ENCODE data around the gene RBM28. TPM values are rescaled to one million over a fixed set of nuclear protein-coding genes. Genes with fewer than 3 reads are reported as not detected.
A peak's percentile ranks its signal among the peaks of the same experiment; 100 is the strongest.

The RBM28 gene
- total and polyA plus RNA-seq, 10 of the 15 experiments (the other 5 are each of a cell fraction or from before 2014, with no cell fraction given) = 14.3 to 50.4 (median 32.8) TPM

DNA sequence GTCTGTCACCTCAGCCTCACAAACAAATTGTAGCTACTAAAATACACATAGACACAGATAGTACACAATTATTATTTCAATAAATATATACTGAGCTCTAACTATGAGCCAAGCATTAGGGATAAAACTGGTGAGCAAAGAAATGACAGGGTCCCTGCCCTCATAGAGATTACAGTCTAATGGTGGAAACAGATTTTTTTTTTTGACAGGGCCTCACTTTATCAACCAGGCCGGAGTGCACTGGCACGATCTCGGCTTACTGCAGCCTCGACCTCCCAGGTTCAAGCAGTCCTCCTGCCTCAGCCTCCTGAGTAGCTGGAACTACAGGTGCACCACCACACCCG, 695 bp upstream of the RBM28 start (continued):
- TF ChIP-seq SIX5 (IDR thresholded peaks at IDR 0.05; ENCODE audit: low read depth, low read length, severe bottlenecking) (no peak), CTCF (IDR thresholded peaks at IDR 0.05 in 2 of 3, conservative IDR thresholded peaks at IDR 0.05 in 1 of 3; ENCODE audit: control insufficient read depth in 2 of 3, extremely low read depth in 1 of 3, insufficient read depth in 1 of 3, low read depth in 3 of 3, low read length in 3 of 3) (no peak), SUZ12 (IDR thresholded peaks at IDR 0.05; ENCODE audit: unreplicated experiment) (no peak)

GRCh38 chr7:128341733-128342132, 2.0 kb downstream of the RBM28 start:
- in situ Hi-C loops (cut with MboI) (no loop called here), intact Hi-C loops (cut with micrococcal nuclease; ENCODE audit: unreplicated experiment) (no loop called here)
- RAD21 ChIA-PET (ENCODE audit: unreplicated experiment) = no interaction called here
- Histone ChIP-seq H3K79me2 (ENCODE audit: control insufficient read depth, insufficient read depth, low read length) (peaks cover 28% of the 10 kb centered on the region), H3K9ac (ENCODE audit: control insufficient read depth, insufficient read depth, low read length) (no peak overlapping the region), H3K27me3 (replicated peaks in 1 of 2; ENCODE audit: control insufficient read depth in 2 of 2, insufficient read depth in 2 of 2, low read length in 1 of 2) (no peaks in the 10 kb centered on the region), H3K4me2 (ENCODE audit: control insufficient read depth, insufficient read depth) (peak overlapping the region; percentile 99), H3K4me3 (peak overlapping the region; percentile 81; the same call in 1 of the 2 replicates), H3K27ac (ENCODE audit: control insufficient read depth, insufficient read depth) (no peak overlapping the region), H2AFZ (ENCODE audit: control insufficient read depth, low read depth, low read length) (no peak overlapping the region), H3K9me3 (replicated peaks; ENCODE audit: control insufficient read depth, insufficient read depth, low read length) (no peaks in the 10 kb centered on the region), H4K20me1 (ENCODE audit: control insufficient read depth, insufficient read depth) (no peaks in the 10 kb centered on the region), H3K4me1 (ENCODE audit: control insufficient read depth, insufficient read depth, low read length) (peaks cover 9% of the 10 kb centered on the region), H3K36me3 (ENCODE audit: control insufficient read depth in 2 of 2, insufficient read depth in 2 of 2, low read length in 1 of 2) (peaks cover 0 to 8% of the 10 kb centered on the region in 2 experiments; a peak in 1 of 4 replicates)
- no peak for DNase-seq (ENCODE audit: low read depth, low spot score)
- SMC1A ChIA-PET (ENCODE audit: uncharacterized antibody, unreplicated experiment) = interaction anchor here (1.0 kb wide), 1 partner anchor 85 kb away, joined by 4 read pairs; no protein-coding TSS in a partner anchor
- no TSS peak for BruUV-seq (replicated peaks)
- POLR2A ChIA-PET = no interaction called here
- WGBS (ENCODE audit: insufficient coverage, insufficient replicate concordance, low lambda C conversion rate, missing lambda C conversion rate) = 62% methylated on average over 6 of the region's 6 CpGs
- no peak for FAIRE-seq
- TF ChIP-seq ZNF217 (IDR thresholded peaks at IDR 0.05) = no peak
- no peak for TF ChIP-seq MEF2A (IDR thresholded peaks at IDR 0.05; ENCODE audit: insufficient read depth, low read depth, low read length)
- no peak for TF ChIP-seq SMARCA5 (IDR thresholded peaks at IDR 0.05)
- no peak for TF ChIP-seq KAT2A (conservative IDR thresholded peaks at IDR 0.05; ENCODE audit: control insufficient read depth, low read depth, low read length)
- no peak for TF ChIP-seq NR2C1 (IDR thresholded peaks at IDR 0.05)
- no peak for TF ChIP-seq ETV6 (conservative IDR thresholded peaks at IDR 0.05 in 1 of 2, IDR thresholded peaks at IDR 0.05 in 1 of 2; ENCODE audit: borderline replicate concordance in 1 of 2, low read depth in 1 of 2)
- no peak for TF ChIP-seq CREM (IDR thresholded peaks at IDR 0.05; ENCODE audit: low read depth)
- TF ChIP-seq HCFC1 (IDR thresholded peaks at IDR 0.05; ENCODE audit: low read length) = no peak
- TF ChIP-seq, protein P1, sequence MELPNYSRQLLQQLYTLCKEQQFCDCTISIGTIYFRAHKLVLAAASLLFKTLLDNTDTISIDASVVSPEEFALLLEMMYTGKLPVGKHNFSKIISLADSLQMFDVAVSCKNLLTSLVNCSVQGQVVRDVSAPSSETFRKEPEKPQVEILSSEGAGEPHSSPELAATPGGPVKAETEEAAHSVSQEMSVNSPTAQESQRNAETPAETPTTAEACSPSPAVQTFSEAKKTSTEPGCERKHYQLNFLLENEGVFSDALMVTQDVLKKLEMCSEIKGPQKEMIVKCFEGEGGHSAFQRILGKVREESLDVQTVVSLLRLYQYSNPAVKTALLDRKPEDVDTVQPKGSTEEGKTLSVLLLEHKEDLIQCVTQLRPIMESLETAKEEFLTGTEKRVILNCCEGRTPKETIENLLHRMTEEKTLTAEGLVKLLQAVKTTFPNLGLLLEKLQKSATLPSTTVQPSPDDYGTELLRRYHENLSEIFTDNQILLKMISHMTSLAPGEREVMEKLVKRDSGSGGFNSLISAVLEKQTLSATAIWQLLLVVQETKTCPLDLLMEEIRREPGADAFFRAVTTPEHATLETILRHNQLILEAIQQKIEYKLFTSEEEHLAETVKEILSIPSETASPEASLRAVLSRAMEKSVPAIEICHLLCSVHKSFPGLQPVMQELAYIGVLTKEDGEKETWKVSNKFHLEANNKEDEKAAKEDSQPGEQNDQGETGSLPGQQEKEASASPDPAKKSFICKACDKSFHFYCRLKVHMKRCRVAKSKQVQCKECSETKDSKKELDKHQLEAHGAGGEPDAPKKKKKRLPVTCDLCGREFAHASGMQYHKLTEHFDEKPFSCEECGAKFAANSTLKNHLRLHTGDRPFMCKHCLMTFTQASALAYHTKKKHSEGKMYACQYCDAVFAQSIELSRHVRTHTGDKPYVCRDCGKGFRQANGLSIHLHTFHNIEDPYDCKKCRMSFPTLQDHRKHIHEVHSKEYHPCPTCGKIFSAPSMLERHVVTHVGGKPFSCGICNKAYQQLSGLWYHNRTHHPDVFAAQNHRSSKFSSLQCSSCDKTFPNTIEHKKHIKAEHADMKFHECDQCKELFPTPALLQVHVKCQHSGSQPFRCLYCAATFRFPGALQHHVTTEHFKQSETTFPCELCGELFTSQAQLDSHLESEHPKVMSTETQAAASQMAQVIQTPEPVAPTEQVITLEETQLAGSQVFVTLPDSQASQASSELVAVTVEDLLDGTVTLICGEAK (IDR thresholded peaks at IDR 0.05; ENCODE audit: borderline replicate concordance) = no peak
- TF ChIP-seq MYB (IDR thresholded peaks at IDR 0.05; ENCODE audit: borderline replicate concordance, low read depth, low read length) = no peak
- TF ChIP-seq IRF4 (IDR thresholded peaks at IDR 0.05; ENCODE audit: low read depth, low read length) = no peak
- TF ChIP-seq IKZF1 (conservative IDR thresholded peaks at IDR 0.05) = no peak
- TF ChIP-seq RAD51 (IDR thresholded peaks at IDR 0.05) = no peak
- no peak for TF ChIP-seq STAT1 (conservative IDR thresholded peaks at IDR 0.05)
- no peak for TF ChIP-seq KLF5 (IDR thresholded peaks at IDR 0.05; ENCODE audit: partially characterized antibody)
- TF ChIP-seq DPF2 (IDR thresholded peaks at IDR 0.05) = no peak
- no peak for ATAC-seq
- CTCF ChIA-PET = interaction anchor here (0.9 kb wide), 3 partner anchors 40 to 85 kb away, joined by 3 read pairs; no protein-coding TSS in a partner anchor
